BE2C (cell line): Measurements from ENCODE around the gene NAT16.

ENCODE experiments used
- DNase-seq: peaks from one replicate; pipeline ENCODE4 v3.0.0-alpha.2; 2020
- H3K27me3 ChIP-seq: fragments of 250-450 bp; sonication (Bioruptor Pico); 2 replicates; pipeline ENCODE4 v1.5.1; 2020; ENCODE audit warnings: mild to moderate bottlenecking
- H3K36me3 ChIP-seq: fragments of 250-450 bp; sonication (Bioruptor Pico); 2 replicates; pipeline ENCODE4 v1.5.1; 2020; ENCODE audit warnings: mild to moderate bottlenecking
- H3K4me1 ChIP-seq: fragments of 250-450 bp; sonication (Bioruptor Pico); 2 replicates; pipeline ENCODE4 v1.5.1; 2020
- H3K4me3 ChIP-seq: 2 replicates; pipeline ENCODE4 v1.5.1; 2011; ENCODE audit warnings: low read depth, low read length
- H3K9me3 ChIP-seq: fragments of 250-450 bp; sonication (Bioruptor Pico); 2 replicates; pipeline ENCODE4 v1.5.1; 2020
- TF ChIP-seq, protein P1 (sequence below): IDR thresholded peaks from 2 replicates; pipeline ENCODE4 v1.5.1; 2012; ENCODE audit warnings: mild to moderate bottlenecking, low read depth, low read length

Gene NAT16

DNA sequence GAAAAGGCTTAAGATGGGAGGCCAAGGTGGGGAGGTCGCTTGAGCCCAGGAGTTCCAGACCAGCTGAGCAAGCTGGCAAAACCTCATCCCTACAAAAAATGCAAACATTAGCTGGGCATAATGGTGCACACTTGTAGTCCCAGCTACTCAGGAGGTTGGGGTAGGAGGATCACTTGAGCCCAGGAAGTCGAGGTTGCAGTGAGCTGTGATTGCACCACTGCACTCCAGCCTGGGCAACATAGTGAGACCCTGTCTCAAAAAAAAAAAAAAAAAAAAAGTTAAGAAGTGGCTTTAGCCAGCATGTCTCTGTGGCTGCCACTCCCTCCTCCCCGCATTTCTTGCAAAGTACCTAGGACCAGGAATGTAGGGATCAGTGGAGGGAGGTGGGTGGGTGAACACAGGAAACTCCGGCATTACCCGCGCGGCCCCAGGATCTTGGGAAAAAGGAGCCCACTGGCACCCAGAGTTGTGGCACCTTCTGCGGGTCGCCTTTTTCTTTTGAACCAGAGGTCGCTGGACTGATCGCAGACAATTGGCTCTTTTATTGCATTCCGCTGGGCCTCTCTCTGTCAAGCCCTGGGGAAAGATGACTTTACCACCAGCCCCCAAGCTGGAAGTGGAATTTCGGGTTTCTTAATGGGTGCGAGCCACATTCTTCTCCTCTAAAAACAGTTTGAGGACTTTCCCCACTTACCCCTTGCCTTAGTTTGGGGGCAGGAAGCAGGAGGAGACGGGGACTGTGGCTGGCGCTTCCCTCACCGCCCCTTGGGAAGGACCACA, 18.2 kb downstream of the NAT16 start:
- Histone ChIP-seq H3K36me3 (peaks cover 17% of the 10 kb centered on the region), H3K27me3 (no peaks in the 10 kb centered on the region), H3K4me1 (peaks cover 4% of the 10 kb centered on the region; the same call in 1 of the 2 replicates), H3K9me3 (no peaks in the 10 kb centered on the region), H3K4me3 (peak overlapping the region; percentile 57)
- TF ChIP-seq, protein P1, sequence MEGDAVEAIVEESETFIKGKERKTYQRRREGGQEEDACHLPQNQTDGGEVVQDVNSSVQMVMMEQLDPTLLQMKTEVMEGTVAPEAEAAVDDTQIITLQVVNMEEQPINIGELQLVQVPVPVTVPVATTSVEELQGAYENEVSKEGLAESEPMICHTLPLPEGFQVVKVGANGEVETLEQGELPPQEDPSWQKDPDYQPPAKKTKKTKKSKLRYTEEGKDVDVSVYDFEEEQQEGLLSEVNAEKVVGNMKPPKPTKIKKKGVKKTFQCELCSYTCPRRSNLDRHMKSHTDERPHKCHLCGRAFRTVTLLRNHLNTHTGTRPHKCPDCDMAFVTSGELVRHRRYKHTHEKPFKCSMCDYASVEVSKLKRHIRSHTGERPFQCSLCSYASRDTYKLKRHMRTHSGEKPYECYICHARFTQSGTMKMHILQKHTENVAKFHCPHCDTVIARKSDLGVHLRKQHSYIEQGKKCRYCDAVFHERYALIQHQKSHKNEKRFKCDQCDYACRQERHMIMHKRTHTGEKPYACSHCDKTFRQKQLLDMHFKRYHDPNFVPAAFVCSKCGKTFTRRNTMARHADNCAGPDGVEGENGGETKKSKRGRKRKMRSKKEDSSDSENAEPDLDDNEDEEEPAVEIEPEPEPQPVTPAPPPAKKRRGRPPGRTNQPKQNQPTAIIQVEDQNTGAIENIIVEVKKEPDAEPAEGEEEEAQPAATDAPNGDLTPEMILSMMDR, result no peak
- DNase-seq, result no peak

DNA sequence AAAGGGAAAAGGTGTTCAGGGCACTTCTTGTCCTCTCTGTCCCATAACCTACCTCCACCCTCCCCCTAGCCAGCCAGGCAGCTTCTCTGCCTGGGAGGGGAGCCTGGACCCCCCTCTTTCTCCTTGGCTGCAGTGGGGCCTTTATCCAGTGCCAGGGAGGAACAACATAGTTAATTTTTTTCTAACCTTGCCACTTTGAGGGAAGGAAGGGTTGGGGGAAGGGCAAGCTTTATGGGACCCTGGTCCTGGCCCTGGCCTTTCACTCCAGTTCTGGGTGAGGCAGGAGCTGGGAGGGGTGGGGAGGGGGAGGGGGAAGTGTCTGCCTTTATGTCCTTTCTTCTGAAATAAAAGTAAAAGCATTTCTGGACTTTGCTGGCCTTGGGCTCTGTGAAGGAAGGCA, 19.2 kb downstream of the NAT16 start:
- Histone ChIP-seq H3K4me1 (peaks cover 4% of the 10 kb centered on the region; the same call in 1 of the 2 replicates), H3K9me3 (no peaks in the 10 kb centered on the region), H3K27me3 (no peaks in the 10 kb centered on the region), H3K4me3 (no peak overlapping the region), H3K36me3 (peaks cover 17% of the 10 kb centered on the region)
- no peak for DNase-seq
- TF ChIP-seq, protein P1, result no peak

DNA sequence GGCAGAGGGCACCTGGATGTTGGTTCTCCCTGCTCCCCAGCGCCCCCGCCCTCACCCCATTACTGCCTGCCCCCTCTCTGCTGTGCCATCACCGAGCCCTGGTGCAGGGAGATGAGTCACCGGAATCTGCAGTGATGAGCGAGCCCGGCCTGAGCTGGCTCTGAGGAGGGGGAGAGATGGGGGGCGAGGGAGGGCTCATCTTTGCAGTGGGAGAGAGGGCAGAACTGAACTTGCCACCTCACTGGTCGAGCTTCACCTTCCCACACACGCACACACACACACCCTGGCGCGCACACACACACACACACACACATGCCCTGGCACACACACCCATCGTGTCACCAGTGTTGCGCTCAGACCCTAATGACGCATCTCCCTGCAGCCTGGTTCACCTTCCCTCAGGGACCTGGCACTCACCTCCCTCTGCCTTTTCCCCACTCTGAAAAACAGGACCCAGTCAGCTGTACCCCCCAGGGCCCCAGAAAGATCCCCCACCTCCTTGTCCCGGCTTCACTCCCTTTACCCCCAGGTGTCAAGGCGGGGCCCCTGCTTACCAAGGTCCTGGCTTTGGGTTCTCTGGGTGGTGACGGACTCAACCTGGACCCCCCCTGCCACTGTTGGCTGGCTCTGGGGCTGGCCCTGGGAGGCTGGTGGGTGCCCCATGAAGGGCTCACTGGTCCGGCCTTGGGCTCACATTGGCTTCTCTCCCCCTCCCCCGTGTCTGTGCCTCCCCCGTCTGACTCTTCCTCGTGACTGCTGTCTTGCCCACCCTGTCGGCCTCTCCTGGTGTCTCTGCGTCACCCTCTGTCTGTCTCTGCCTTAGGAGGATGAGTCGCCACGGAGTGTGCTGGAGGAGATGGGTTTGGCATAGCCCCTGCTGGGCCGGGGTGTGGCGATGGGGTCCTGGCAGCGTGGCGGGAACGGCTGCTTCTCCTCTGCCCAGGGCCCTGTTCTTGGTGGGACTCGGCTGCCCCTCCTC, 20.1 kb downstream of the NAT16 start:
- Histone ChIP-seq H3K27me3 (no peaks in the 10 kb centered on the region), H3K36me3 (peaks cover 17% of the 10 kb centered on the region), H3K4me1 (peaks cover 4% of the 10 kb centered on the region; the same call in 1 of the 2 replicates), H3K9me3 (no peaks in the 10 kb centered on the region), H3K4me3 (no peak overlapping the region)
- TF ChIP-seq, protein P1, result no peak
- DNase-seq, result peak; percentile 60

DNA sequence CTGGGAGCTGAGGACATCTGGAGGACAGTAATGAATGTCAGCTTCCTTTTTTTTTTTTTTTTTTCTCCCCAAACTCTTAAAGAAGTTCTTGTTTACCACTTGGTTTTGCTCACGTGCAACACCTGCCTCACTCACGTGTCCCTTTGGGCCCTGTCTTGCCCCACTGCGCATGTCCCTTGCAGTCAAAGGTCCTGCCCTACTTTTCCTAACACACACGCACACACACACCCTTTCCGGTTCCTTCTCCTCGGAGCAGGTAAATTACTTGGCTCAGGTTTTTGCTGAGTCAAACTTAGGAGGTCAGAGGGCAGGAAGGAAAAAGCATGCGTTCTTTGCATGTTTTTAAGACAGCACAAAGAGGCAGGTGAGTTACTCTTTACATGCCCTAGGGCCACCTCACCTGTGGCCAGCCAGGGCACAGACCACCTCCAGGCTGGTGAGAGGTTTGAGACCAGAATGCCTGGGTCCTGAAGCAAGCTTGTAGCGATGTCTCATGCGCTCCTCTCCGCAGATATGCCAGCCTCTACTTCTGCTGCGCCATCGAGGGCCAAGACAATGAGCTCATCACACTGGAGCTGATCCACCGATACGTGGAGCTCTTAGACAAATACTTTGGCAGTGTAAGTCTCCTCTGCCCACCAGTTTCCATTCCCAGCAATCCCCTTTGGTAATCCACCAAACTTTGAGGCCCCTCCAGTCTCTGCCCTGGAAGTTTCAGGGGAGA, 23.1 kb downstream of the NAT16 start:
- DNase-seq, result no peak
- Histone ChIP-seq H3K27me3 (no peaks in the 10 kb centered on the region), H3K4me1 (peaks cover 4% of the 10 kb centered on the region; the same call in 1 of the 2 replicates), H3K36me3 (peaks cover 9% of the 10 kb centered on the region), H3K9me3 (no peaks in the 10 kb centered on the region), H3K4me3 (no peak overlapping the region)
- TF ChIP-seq, protein P1, result no peak

DNA sequence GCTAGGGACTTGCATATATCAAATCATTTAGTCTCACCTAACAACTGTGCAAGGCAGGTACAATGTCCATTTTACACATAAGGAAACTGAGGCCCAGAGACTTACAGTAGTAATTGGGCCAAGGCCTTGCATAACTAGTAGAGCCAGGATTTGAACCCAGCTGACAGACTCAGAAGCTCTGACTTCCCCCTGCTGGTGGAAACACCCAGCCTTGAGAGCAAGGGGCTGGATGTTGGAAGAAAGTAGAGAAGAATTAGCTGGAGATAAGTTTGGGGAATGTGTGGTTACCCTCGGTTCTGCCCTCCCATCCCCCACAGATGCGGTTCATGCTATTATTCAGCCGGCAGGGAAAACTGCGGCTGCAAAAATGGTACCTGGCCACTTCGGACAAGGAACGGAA, 23.8 kb downstream of the NAT16 start:
- Histone ChIP-seq H3K9me3 (no peaks in the 10 kb centered on the region), H3K27me3 (no peaks in the 10 kb centered on the region), H3K4me1 (peaks cover 4% of the 10 kb centered on the region; the same call in 1 of the 2 replicates), H3K36me3 (peaks cover 9% of the 10 kb centered on the region), H3K4me3 (no peak overlapping the region)
- TF ChIP-seq, protein P1, result peak; percentile 37
- DNase-seq, result no peak
